Measurements from ENCODE around the gene TMPRSS9.

The TMPRSS9 gene

DNA sequence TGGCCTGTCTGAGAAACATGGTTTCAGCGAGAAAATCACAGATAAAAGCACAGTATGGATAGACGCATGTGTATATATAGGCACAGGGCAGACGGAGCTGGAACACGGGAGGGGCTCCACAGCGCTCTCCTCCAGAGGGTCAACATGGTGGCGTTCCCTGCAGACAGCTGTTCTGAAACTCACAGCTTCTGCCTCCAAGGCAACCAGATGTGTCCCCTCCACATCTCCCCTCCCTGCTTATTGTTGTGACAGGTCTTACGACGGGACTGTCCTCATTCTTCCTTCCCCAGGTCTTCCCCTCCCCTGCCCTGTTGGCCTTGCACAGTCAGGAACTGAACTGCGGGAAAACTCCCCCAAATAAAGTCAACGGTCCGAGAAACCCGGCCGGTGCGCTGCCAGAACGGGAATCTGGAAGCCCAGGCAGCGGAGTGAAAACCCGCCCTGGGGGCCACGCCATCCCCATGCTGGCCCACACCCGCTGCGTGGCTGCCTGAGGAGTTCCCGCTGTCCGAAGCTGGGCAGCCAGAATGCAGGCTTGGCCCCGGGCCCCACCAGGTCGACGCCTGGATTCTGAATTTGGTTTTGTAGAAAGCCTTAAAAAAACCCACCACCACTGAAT, 70.0 kb downstream of the TMPRSS9 start:
- ATAC-seq, result no peak
- no peak for TF ChIP-seq ISL1 (CRISPR knock-in tag; IDR thresholded peaks at IDR 0.05)
- TF ChIP-seq BACH2 (CRISPR knock-in tag; IDR thresholded peaks at IDR 0.05; ENCODE audit: borderline replicate concordance), result no peak
- no peak for TF ChIP-seq ZNF70 (CRISPR knock-in tag; IDR thresholded peaks at IDR 0.05)
- TF ChIP-seq, protein P1, sequence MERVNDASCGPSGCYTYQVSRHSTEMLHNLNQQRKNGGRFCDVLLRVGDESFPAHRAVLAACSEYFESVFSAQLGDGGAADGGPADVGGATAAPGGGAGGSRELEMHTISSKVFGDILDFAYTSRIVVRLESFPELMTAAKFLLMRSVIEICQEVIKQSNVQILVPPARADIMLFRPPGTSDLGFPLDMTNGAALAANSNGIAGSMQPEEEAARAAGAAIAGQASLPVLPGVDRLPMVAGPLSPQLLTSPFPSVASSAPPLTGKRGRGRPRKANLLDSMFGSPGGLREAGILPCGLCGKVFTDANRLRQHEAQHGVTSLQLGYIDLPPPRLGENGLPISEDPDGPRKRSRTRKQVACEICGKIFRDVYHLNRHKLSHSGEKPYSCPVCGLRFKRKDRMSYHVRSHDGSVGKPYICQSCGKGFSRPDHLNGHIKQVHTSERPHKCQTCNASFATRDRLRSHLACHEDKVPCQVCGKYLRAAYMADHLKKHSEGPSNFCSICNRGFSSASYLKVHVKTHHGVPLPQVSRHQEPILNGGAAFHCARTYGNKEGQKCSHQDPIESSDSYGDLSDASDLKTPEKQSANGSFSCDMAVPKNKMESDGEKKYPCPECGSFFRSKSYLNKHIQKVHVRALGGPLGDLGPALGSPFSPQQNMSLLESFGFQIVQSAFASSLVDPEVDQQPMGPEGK (CRISPR knock-in tag; IDR thresholded peaks at IDR 0.05; ENCODE audit: borderline replicate concordance), result no peak
- TF ChIP-seq ZFP3 (CRISPR knock-in tag; IDR thresholded peaks at IDR 0.05), result no peak
- no peak for TF ChIP-seq ARNTL (CRISPR knock-in tag; IDR thresholded peaks at IDR 0.05; ENCODE audit: borderline replicate concordance, low read depth)
- no peak for TF ChIP-seq ZFP30 (CRISPR knock-in tag; IDR thresholded peaks at IDR 0.05)
- TF ChIP-seq ZNF565 (CRISPR knock-in tag; conservative IDR thresholded peaks at IDR 0.05; ENCODE audit: low read depth), result no peak
- TF ChIP-seq, protein P2, sequence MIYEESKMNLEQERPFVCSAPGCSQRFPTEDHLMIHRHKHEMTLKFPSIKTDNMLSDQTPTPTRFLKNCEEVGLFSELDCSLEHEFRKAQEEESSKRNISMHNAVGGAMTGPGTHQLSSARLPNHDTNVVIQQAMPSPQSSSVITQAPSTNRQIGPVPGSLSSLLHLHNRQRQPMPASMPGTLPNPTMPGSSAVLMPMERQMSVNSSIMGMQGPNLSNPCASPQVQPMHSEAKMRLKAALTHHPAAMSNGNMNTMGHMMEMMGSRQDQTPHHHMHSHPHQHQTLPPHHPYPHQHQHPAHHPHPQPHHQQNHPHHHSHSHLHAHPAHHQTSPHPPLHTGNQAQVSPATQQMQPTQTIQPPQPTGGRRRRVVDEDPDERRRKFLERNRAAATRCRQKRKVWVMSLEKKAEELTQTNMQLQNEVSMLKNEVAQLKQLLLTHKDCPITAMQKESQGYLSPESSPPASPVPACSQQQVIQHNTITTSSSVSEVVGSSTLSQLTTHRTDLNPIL (CRISPR knock-in tag; IDR thresholded peaks at IDR 0.05; ENCODE audit: low read depth), result no peak
- TF ChIP-seq, protein P3, sequence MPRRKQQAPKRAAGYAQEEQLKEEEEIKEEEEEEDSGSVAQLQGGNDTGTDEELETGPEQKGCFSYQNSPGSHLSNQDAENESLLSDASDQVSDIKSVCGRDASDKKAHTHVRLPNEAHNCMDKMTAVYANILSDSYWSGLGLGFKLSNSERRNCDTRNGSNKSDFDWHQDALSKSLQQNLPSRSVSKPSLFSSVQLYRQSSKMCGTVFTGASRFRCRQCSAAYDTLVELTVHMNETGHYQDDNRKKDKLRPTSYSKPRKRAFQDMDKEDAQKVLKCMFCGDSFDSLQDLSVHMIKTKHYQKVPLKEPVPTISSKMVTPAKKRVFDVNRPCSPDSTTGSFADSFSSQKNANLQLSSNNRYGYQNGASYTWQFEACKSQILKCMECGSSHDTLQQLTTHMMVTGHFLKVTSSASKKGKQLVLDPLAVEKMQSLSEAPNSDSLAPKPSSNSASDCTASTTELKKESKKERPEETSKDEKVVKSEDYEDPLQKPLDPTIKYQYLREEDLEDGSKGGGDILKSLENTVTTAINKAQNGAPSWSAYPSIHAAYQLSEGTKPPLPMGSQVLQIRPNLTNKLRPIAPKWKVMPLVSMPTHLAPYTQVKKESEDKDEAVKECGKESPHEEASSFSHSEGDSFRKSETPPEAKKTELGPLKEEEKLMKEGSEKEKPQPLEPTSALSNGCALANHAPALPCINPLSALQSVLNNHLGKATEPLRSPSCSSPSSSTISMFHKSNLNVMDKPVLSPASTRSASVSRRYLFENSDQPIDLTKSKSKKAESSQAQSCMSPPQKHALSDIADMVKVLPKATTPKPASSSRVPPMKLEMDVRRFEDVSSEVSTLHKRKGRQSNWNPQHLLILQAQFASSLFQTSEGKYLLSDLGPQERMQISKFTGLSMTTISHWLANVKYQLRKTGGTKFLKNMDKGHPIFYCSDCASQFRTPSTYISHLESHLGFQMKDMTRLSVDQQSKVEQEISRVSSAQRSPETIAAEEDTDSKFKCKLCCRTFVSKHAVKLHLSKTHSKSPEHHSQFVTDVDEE (CRISPR knock-in tag; IDR thresholded peaks at IDR 0.05), result no peak

DNA sequence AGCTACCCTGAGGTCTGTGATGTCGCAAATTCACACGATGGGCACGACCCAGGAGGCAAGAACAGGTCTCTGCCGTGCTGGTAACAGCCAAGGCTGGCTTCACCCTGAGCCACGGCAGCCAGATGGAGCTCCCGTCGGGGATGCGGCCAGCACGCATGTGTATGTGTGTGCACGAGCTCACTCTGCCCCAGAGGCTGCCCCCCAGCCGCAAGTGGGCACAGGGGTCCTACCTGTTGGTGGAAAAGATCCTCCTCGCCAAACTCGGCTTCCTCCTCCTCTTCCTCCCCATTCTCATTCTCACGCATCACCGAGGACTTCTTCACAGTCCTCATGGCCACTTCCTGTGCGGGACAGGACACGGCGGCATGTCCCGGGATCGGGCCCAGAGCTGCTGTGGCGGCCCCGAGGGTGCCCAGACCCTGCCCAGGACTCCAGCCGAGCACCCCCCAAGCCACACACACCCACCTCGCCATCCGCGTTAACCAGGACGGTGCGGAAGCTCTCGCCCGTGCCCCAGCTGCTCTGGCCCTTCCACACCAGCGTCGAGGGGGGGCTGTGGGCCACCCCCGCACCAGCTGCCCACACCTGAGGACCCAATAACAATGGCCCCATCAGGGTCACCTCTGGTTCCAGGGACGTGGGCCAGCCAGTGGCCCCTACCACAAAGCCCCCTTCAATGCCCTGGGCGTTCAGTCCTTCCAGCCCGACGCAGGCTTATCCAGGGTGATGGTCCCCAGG, 71.4 kb downstream of the TMPRSS9 start:
- TF ChIP-seq ZFP3 (CRISPR knock-in tag; IDR thresholded peaks at IDR 0.05) (no peak), PPARA (CRISPR knock-in tag; IDR thresholded peaks at IDR 0.05; ENCODE audit: borderline replicate concordance) (no peak), ZC3H10 (CRISPR knock-in tag; IDR thresholded peaks at IDR 0.05) (no peak), ZFP30 (CRISPR knock-in tag; IDR thresholded peaks at IDR 0.05) (no peak), BACH2 (CRISPR knock-in tag; IDR thresholded peaks at IDR 0.05; ENCODE audit: borderline replicate concordance) (no peak), TCF4 (CRISPR knock-in tag; IDR thresholded peaks at IDR 0.05; ENCODE audit: borderline replicate concordance) (no peak), TOX (CRISPR knock-in tag; IDR thresholded peaks at IDR 0.05; ENCODE audit: borderline replicate concordance) (no peak), GLIS3 (CRISPR knock-in tag; IDR thresholded peaks at IDR 0.05) (no peak), ESRRG (CRISPR knock-in tag; IDR thresholded peaks at IDR 0.05) (no peak), ZNF8 (CRISPR knock-in tag; IDR thresholded peaks at IDR 0.05) (no peak), CSDC2 (CRISPR knock-in tag; IDR thresholded peaks at IDR 0.05) (no peak), SNAI2 (CRISPR knock-in tag; IDR thresholded peaks at IDR 0.05) (no peak), ARNTL (CRISPR knock-in tag; IDR thresholded peaks at IDR 0.05; ENCODE audit: borderline replicate concordance, low read depth) (no peak), ZNF70 (CRISPR knock-in tag; IDR thresholded peaks at IDR 0.05) (no peak), ZNF565 (CRISPR knock-in tag; conservative IDR thresholded peaks at IDR 0.05; ENCODE audit: low read depth) (no peak)
- TF ChIP-seq, protein P2 (CRISPR knock-in tag; IDR thresholded peaks at IDR 0.05; ENCODE audit: low read depth), result no peak
- TF ChIP-seq, protein P1 (CRISPR knock-in tag; IDR thresholded peaks at IDR 0.05; ENCODE audit: borderline replicate concordance), result no peak
- TF ChIP-seq, protein P3 (CRISPR knock-in tag; IDR thresholded peaks at IDR 0.05), result no peak
- TF ChIP-seq, protein P4, sequence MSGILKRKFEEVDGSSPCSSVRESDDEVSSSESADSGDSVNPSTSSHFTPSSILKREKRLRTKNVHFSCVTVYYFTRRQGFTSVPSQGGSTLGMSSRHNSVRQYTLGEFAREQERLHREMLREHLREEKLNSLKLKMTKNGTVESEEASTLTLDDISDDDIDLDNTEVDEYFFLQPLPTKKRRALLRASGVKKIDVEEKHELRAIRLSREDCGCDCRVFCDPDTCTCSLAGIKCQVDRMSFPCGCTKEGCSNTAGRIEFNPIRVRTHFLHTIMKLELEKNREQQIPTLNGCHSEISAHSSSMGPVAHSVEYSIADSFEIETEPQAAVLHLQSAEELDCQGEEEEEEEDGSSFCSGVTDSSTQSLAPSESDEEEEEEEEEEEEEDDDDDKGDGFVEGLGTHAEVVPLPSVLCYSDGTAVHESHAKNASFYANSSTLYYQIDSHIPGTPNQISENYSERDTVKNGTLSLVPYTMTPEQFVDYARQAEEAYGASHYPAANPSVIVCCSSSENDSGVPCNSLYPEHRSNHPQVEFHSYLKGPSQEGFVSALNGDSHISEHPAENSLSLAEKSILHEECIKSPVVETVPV (CRISPR knock-in tag; IDR thresholded peaks at IDR 0.05), result no peak
- no peak for ATAC-seq

All from SK-N-SH treated with all-trans-retinoic acid at 6 μM for 48 hours (cell line).